ENCODE data around the gene SPATC1L.
"Not testable (repeated sequence)": the region's sequence is repeated elsewhere in the genome, so short reads cannot be mapped to it uniquely, and the experiment has no call there.

Gene SPATC1L

DNA sequence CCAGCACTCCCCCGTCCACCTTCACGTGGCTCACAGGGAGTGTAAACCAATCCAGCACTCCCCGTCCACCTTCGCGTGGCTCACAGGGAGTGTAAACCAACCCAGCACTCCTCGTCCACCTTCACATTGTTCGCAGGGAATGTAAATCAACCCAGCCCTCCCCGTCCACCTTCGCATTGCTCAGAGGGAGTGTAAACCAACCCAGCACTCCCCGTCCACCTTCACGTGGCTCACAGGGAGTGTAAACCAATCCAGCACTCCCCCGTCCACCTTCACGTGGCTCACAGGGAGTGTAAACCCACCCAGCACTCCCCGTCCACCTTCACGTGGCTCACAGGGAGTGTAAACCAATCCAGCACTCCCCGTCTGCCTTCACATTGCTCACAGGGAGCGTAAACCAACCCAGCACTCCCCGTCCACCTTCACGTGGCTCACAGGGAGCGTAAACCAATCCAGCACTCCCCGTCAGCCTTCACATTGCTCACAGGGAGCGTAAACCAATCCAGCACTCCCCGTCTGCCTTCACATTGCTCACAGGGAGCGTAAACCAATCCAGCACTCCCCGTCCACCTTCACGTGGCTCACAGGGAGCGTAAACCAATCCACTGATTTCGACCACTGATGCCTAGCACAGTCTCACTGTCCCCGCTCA is 43.8 kb downstream of the SPATC1L start:
- not testable (repeated sequence) for DNase-seq (ENCODE audit: extremely low spot score, insufficient read length, low read depth); FAIRE-seq

DNA sequence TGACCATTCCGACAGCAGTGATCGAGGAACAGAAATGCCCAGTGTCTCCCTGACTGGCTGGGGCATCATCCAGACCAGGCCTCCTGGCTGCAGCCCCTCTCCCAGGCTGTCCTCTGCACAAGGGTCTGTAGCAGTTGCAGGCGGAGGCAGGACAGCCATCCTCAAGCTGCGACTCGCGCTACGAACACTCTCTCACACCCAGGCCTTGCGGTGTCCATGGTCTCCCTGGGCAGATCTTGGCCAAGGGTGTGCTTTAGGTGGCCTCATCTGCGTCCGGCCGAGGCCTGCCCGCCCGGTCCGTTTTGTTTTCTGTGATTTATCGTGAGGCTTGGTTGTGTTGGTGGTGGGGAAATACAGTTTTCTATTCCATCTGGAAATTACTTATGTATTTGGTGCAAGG is 44.6 kb downstream of the SPATC1L start:
- no peak for DNase-seq (ENCODE audit: extremely low spot score, insufficient read length, low read depth)
- no peak for FAIRE-seq

DNA sequence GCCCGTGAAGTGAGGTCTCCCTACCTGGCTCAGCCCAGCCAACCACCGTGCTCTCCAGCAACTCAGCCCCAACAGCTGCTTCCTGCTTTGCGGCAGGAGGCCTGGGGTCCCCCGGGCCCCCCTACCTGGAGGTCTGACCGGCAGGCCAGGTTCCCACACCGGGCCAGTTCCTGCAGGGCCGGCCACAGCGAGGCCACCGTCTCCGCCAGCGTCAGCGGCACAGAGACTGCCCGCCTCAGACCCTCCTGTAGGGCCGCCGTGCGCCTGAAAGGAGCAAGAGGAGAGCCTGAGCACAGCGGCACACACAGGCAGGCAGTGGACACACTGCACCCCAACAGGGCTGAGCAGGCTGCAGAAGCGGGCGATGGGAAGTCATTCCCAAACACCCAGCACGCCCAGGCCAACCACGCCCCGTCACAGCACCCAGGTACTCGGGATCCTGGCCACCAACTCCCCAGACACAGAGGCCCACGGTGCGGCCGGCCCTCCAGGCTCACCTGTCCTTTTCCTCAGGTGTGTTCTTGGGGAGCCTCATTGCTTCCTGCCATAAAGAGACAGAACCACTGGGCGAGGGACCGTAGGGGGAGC is 45.8 kb downstream of the SPATC1L start:
- no peak for DNase-seq (ENCODE audit: extremely low spot score, insufficient read length, low read depth)
- FAIRE-seq: no peak

DNA sequence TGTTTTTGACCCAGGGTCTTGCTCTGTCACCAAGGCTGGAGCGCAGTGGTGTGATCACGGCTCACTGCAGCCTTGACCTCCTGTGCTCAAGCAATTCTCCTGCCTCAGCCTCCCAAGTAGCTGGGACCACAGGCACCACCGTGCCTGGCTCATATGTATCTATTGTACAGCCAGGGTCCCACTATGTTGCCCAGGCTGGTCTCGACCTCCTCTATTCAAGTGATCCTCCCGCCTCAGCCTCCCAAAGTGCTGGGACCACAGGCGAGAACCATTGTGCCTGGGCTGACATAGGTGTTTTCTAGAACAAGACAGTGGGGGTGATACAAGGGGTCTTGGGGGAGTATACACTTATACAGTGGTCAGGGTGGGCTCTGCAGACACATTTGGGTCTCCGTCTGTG is 46.4 kb downstream of the SPATC1L start:
- no peak for FAIRE-seq

DNA sequence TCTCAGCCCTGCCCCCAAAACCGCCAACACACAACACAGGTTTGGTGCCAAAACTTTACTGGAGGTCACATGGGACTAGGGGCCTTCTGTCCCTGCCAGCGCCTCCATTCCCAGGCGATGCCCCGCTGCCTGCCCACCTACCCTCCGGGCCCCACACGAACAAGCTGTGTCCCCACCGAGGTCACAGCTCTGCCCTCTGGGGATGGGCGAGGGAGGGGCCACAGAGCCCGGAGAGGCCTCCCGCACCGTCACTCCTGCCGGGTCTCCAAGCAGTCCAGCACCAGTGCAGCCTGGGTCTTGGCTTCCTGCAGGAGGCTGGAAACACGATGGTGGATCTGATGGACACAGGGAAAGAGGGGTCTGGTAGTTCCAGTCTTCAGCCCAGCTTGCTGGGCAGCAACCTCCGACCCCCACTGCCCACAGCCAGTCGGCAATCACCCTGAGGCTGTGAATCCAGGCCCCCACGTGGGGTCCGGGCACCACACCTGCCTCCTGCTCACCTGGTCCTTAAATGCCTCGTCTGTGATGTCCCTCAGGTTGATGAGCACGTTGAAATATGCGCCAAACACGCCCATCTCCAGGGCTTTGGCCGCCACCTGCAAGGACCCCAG is 47.4 kb downstream of the SPATC1L start:
- no peak for FAIRE-seq

More for the DNA sequence above, 46.4 kb downstream of the SPATC1L start:
- no peak for DNase-seq (ENCODE audit: extremely low spot score, insufficient read length, low read depth)

DNA sequence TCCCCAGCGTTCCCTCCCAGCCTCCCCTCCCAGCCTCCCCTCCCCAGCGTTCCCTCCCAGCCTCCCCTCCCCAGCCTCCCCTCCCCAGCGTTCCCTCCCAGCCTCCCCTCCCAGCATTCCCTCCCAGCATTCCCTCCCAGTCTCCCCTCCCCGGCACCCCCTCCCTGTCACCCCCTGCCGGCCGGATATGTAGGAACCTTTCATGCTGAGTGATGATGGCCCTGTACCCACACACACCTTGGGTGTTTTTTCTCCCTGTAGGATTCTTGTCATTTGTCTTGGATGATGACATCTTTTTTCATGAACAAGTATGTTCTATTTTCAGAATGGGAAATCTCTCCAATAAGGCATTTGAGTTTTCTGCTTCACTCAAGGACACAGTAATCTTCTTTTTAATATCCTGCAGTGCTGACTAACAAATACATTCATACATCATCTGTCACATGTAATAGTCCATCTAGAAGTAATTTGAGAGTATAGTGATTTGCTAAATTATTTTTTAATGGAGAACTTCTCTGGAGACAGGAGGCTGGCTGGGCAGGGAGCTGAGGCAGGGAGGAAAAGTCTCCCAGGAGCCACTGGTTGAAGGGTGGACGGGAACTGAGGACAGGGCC is 48.4 kb downstream of the SPATC1L start:
- FAIRE-seq: no peak

More for the DNA sequence above, 47.4 kb downstream of the SPATC1L start:
- no peak for DNase-seq (ENCODE audit: extremely low spot score, insufficient read length, low read depth)

DNA sequence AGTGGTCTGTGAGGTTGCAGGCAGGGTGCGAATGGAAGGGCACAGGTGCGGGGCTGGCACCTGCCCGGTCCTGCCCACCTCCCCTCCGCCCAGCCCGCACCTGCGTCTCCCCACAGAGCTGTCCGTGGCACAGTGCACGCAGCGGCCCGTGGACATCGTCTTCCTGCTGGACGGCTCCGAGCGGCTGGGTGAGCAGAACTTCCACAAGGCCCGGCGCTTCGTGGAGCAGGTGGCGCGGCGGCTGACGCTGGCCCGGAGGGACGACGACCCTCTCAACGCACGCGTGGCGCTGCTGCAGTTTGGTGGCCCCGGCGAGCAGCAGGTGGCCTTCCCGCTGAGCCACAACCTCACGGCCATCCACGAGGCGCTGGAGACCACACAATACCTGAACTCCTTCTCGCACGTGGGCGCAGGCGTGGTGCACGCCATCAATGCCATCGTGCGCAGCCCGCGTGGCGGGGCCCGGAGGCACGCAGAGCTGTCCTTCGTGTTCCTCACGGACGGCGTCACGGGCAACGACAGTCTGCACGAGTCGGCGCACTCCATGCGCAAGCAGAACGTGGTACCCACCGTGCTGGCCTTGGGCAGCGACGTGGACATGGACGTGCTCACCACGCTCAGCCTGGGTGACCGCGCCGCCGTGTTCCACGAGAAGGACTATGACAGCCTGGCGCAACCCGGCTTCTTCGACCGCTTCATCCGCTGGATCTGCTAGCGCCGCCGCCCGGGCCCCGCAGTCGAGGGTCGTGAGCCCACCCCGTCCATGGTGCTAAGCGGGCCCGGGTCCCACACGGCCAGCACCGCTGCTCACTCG is 52.2 kb downstream of the SPATC1L start:
- FAIRE-seq (no peak), DNase-seq (ENCODE audit: extremely low spot score, insufficient read length, low read depth) (no peak)

More for the DNA sequence above, 48.4 kb downstream of the SPATC1L start:
- DNase-seq (ENCODE audit: extremely low spot score, insufficient read length, low read depth): no peak

DNA sequence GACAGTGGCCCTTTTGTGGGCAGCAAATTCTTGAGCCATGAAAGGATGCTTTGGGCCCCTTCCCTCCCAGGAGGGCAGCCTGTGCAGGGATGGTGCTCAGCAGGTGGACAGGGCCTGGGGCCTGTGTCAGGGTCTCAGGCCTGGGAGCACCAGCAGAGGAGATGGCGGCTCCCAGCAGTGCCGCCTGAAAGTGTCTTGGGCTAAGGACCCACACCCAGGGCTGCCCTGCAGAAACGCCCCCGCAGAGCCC is 52.7 kb downstream of the SPATC1L start:
- FAIRE-seq: no peak

DNA sequence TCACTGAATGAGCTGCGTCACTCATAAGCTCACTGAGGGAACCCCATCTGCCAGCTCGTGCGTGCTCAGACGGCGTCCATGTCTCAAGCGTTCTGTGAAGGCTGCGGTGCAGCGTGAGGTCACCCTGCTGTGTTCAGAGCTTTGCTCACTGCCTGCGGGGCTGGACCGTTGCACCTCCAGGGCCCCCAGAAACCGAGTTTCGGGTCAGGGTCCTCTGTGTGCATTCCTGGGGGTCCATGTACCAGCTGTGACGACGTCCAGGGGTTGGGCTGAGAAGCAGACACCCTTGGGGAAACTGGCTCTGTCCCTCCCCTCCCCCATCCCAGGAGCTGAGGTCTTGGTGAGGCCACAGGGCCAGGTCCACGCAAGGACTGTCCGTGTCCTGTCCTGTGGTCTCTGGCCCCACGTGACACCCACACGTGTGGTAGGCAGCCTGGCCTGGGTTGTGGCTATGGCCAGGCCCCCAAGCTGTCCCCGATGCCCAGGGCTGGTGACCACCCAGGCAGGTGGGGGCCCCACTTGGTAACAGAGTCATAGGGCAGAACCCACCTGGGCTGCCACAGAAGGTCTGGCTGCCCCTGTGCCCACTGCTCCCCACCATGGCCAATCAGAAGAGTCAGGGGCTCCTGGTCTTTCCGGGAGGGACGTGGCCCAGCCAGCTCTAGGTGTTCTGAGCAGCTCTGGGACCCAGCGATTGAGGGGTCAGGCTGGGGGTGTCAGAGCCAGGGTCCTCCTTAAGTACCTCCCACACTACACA is 53.2 kb downstream of the SPATC1L start:
- FAIRE-seq (no peak), DNase-seq (ENCODE audit: extremely low spot score, insufficient read length, low read depth) (no peak)

More for the DNA sequence above, 52.7 kb downstream of the SPATC1L start:
- no peak for DNase-seq (ENCODE audit: extremely low spot score, insufficient read length, low read depth)

DNA sequence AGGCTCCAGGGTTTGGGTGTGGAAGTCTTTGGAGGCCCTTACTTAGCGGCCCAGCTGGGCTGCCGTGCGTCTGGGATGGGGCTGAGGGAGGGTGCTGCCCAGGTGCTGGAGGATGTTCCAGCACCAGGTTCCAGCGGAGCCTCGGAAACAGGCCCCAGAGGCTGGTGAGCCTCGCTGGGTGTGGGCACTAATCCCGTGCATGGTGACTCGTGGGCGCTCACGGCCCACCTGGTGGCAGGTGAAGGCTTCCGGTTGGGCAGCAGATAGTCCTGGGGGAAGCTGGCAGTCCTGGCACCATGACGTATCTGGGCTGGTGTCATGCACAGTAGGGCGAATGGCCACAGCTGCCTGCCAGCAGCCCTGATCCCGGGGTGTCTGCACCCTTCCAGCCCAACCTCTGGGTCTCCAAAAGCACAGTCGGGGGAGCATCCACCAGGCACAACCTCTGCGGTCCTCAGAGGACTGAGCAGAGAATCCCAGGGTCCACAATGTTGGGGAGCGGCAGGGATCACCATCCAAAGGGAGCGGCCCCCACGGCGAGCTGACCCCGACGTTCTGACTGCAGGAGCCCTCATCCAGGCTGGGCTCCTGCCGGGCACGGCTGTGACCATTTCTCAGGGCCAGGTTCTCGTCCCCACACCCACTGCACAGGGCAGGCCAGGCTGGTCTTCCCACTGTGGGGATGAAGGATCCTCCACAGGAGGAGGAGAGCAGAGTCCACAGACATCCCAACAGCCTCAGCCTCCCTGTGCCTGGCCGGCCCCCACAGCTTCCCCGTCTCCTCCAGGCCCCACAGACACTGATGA is 54.2 kb downstream of the SPATC1L start:
- DNase-seq (ENCODE audit: extremely low spot score, insufficient read length, low read depth): no peak
- no peak for FAIRE-seq

DNA sequence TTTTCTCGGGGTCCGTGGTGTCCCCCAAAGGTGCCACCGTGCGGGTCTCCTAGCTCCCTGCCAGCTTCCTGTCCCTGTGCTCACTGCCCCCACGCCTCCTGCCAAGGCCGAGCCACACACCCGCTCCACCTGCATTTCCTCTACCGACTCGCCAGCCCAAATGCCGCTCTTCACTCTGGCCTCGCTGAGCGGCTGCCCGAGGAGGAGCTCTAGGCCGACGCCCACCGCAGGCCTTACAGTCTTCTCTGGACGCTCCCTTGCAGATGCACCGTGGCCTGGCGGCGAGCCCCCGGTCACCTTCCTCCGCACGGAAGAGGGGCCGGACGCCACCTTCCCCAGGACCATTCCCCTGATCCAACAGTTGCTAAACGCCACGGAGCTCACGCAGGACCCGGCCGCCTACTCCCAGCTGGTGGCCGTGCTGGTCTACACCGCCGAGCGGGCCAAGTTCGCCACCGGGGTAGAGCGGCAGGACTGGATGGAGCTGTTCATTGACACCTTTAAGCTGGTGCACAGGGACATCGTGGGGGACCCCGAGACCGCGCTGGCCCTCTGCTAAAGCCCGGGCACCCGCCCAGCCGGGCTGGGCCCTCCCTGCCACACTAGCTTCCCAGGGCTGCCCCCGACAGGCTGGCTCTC is 55.2 kb downstream of the SPATC1L start:
- FAIRE-seq: no peak

DNA sequence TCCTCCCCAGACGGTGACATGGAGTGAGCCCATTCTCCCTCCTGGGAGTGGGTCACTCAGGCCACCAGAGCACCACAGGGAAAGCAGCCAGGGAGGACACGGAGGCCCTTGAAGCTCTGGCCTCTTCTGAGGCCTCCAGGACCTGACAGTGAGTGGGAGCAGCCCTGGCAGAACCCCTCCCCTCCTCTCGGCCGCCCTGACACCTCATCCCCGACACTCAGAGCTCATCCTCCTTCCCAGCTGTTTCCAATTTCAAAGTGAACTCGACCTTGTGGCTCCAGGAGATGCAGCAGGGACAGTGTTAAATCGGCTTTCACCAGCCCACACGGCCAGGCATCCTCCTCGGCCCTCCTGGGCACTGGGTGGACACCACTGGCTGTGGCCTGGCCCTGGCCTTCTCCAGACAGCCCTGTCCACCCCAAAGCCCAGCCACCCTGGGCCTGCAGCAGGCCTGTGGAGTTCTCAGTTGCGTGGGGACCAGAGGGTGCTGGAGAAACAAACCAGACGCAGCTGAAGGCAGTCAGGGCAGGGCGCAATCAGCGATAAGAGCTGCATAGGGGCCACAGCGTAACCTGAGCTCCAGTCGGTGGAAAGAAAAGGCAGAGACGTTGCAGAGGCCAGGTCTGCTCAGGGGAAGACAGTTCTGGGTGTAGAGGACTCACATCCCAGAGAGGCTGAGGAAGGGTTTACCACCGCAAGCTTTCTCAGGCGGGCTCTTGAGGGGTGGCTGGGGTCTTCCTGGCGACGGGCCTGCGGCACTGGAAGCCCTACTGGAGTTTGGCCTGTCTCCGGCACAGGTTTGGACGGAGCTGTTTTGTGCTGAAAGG is 55.9 kb downstream of the SPATC1L start:
- DNase-seq (ENCODE audit: extremely low spot score, insufficient read length, low read depth) (no peak), FAIRE-seq (no peak)

More for the DNA sequence above, 55.2 kb downstream of the SPATC1L start:
- no peak for DNase-seq (ENCODE audit: extremely low spot score, insufficient read length, low read depth)

DNA sequence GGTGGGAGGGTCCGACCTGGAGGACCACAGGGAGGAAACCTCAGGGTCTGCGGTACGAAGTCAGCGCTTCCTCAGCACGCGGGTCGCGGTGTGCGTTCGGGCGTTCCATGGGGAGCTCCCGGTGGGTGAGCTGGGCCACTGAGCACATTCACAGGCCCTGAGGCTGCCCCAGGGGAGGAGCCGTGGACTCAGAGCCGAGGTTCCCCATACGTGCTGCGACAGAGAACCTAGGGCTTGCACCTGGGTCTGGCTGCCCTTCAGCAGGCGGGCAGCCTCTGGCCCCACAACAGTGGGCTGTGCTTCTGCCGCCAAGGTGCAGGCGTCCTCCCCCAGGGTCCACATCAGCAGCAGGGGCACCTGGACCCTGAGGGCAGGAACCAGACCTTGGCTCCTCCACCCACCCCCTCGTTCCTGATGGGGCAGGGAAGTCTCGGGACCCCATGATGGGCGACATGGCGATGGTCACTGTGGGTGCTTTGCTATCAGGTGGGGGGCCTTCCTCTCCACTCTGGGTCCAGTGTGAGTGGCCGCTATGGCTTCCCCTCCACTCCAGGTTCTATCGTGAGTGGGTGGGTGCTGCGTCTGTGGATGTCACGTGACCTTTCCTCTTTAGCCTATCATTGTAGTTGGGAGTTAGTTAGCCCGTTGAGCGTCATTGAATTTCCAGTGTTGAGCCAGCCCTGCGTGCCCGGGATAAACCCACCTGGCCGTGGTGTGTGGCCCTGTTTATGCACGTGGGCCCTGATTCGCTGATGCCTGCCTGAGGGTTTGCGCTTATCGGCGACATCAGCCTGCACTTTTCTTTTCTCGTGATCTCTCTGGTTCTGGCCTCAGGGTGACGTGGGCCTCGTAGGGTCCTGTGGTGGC is 56.8 kb downstream of the SPATC1L start:
- DNase-seq (ENCODE audit: extremely low spot score, insufficient read length, low read depth) (no peak), FAIRE-seq (no peak)

DNA sequence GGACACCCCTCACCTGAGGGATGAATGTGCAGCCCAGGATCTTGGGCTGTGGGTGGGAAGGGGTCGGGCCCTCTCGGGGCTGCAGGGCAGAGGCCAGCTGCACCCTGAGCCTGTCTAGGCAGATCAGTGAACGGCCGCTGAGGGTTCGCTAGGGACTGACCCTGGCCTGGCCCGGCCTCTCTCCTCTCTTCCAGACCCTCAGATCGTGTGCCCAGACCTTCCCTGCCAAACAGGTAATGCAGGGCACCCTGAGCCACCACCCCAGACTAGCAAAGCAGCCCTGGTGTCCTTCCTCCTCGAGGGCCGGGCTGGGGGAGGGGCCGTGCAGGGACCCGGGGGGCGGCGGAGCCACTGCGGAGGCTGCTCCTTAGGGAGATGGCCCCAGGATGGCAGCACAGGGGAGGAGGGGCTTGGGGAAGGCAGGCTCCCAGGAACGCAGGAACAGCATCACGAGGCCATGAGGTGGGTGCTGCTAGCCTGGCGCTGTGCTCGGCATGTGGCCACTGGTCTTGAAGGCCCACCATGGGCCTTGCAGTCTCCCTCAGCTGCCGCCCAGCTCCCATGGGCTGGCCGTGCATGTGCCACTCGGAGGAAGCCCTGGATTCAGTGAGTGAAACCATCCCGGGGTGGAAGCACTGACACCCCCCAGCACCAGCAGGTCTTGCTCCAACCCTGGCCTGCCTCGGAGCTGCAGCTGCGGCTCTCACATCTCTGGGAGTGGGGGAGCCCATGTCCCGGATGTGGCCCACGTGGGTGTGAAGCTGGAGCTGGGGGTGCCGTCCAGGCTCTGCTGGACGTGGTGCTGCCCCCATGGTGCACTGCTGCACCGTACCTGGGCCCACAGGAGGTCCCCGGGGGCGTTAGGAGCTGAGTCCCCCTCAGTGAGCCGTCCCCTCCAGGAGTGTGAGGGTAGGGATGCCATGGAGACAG is 57.7 kb downstream of the SPATC1L start:
- DNase-seq (ENCODE audit: extremely low spot score, insufficient read length, low read depth): no peak
- FAIRE-seq: no peak

DNA sequence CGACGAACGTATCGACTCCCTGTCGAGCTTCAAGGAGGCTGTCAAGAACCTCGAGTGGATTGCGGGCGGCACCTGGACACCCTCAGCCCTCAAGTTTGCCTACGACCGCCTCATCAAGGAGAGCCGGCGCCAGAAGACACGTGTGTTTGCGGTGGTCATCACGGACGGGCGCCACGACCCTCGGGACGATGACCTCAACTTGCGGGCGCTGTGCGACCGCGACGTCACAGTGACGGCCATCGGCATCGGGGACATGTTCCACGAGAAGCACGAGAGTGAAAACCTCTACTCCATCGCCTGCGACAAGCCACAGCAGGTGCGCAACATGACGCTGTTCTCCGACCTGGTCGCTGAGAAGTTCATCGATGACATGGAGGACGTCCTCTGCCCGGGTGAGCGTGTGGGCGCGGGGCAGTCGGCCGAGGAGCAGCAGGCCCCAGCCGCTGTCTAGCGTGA is 58.4 kb downstream of the SPATC1L start:
- DNase-seq (ENCODE audit: extremely low spot score, insufficient read length, low read depth): no peak
- FAIRE-seq: no peak

Data from GM18507 (cell line).